NCI-H82 treated with DMSO at 0.1 percent for 48 hours (cell line): ENCODE data around the gene SYNGR3.

ENCODE experiments used
- DNase-seq: peaks from one replicate; lab custom pipeline; 2025; ENCODE audit not compliant: unreplicated experiment; lab: John Stamatoyannopoulos, UW

The SYNGR3 gene

DNA sequence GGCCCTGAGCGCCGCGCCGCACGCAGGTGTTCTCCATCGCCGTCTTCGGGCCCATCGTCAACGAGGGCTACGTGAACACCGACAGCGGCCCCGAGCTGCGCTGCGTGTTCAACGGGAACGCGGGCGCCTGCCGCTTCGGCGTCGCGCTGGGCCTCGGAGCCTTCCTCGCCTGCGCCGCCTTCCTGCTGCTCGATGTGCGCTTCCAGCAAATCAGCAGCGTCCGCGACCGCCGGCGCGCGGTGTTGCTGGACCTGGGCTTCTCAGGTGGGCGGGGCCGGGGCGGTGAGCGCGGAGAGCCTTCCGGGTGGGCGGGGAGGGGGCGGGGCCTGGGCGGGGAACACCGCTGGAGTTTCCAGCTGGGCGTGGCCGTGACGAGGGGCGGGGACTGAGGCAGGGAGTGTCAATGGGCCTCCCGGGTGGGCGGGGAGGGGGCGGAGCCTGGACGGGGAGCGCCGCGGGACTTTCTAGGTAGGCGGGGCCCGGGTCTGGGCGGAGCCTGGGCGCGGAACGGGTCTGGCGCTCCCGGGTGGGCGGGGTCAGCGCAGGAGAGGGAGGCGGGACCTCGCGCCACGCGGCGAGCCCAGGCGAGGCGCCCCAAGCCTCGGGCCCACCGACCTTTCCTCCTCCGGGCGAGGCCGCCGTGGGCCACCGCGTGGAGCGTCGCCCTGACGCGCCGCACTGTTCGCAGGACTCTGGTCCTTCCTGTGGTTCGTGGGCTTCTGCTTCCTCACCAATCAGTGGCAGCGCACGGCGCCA lies 2.4 kb downstream of the SYNGR3 start:
- no peak for DNase-seq

- no peak for DNase-seq
Observed at GRCh38 chr16:1992704-1993317, 3.0 kb downstream of the SYNGR3 start.

DNA sequence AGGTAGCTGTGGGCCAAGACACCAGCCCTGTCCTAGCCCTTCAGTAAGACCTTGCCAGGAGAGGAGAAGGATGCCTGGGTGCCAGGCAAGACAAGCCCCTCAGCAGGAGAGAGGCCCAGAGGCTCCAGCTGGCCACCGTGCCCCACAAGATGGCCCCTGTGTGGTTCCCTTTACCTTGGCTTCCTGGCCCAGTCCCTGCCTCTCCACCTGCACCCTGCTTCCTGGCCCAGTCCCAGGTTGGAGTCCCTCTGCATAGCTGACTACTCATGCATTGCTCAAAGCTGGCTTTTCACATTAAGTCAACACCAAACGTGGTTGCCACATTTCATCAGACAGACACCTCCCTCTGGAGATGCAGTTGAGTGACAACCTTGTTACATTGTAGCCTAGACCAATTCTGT lies 4.0 kb downstream of the SYNGR3 start:
- no peak for DNase-seq

DNA sequence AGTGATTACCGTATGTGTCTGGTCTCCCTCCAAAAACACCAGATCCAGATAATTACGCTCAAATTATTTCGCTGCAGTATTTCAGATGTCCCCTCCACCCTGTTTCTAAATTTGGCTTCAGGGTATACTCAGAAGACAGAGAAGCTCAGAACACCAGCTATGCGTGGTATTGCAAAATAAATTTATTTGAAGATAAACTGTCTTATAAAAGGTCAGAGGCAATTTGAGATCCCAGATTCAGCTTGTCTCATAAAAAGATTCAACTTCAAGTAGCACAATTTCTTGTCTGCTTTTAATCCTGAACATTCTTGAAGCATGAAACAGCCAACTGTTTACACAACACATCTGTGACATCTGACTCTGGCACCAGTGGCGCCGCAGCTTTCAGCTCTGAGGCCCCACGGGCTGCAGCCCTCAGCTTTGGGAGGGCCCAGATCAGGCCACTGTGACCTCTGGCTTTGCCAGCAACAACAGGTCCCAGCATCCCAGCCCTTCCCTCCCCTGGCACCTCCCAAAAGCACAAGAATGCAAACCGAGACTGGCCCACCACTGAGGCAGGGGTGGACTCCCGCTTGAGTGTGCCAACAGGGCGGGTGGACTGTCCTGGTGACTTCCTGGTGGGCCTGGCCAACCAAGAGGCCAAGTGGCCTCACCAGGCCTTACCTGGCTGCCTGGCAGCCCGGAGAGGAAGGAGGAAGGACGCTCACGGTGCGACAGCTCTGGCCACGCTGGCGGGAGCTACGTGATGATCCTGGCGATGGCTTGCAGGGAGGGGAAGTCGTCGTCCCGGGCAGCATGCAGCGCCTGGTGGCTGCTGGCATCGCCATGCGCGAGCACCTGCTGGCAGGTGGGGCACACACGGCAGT lies 8.0 kb downstream of the SYNGR3 start:
- DNase-seq, result no peak

DNA sequence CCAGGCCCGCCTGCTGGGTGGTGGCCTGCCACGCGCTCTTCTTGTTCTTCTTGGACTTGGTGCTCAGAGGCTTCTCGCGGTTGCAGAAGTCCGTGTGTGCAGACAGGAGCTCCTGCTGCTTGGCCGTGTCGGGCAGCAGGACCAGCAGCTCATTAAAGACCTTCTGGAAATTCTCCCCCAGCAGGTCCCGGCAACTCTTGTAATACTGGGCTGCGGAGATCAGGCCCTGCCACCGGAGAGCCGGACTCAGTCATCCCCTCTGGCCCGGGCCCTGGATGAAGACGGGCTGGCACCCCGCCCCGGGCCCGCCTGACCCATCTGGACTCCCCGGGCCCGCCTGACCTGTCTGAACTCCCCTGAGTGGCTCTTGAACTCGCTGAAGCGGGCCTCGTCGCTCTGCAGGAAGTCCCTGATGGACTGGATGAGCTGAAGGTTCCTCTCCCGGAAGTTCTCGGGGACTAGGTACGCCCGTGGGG lies 8.6 kb downstream of the SYNGR3 start:
- no peak for DNase-seq

- no peak for DNase-seq
Observed at GRCh38 chr16:1998852-1999801, 9.4 kb downstream of the SYNGR3 start.

DNA sequence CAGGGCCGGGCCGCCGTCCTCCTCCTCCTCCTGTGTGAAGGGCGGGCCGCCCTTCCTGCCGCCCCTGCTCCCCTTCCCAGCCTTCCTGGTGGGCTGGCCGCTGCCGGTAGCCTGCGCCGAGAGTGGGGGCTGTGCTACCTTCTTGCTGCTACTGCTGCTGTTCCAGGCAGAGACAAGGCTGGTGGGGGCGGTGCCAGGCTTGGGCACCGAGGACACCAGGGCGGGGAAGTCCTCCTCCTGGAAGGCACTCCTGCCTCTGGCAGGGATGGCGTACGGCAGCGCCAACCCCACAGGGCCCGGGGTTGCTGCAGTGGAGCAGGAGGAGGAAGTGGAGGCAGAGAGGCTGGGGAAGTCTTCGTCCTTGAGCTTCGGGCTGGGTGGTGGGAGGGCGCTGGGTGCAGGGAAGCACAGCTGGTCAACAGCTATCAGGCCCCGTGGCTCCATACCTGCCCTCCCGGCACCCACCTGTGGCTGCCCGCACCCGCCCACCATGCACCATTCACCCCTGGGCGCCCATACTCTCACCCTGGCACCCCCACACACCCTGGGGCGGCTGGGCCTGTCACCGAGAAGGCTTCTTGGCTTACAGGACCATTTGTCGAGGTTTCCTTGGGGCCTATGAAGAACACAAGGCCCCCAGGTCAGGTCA lies 10.2 kb downstream of the SYNGR3 start:
- DNase-seq, result no peak

- no peak for DNase-seq
Observed at GRCh38 chr16:2001035-2001434, 11.3 kb downstream of the SYNGR3 start.

DNA sequence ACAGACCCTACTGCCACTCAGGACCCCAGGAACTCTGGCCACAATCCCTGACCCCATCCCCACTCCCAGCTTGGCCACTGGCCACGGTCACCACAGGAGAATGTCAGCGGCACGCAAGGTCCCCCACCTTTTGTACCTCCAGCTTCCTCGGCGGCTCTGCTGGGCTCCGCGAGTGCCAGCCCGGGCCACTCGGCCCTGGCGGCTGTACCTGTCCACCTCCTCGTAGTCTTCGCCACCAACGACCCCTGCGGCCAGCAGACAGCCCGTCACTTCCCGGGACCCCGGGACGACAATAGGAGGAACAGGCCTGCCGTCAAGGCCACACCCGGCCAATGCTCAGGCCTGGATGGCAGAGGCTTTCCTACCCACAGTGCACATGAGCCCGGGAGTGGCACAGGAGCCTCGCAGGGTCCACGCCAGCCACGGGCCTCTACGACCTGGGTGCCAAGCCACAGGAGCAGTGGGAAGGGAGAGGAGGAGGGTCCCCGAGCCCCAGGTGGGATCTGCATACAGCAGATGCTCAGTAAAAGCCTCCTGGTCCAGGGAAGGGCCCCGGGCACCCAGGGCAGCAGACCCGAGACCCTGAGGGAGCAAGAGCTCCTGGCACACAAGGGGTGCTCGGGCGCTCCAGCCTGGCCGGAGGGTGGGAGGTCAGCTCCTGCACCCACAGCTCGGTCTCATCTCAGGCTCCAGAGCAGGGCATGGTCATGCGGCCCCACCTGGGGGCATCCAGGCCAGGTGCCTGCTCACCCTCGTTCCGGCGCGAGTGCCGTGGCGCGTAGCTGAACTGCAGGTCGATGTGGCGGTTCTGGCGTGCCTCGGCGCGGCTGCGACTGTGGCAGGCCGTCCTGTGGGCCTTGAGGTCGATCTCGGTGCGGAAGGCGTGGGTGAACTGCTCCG lies 11.9 kb downstream of the SYNGR3 start:
- DNase-seq, result no peak

GRCh38 chr16:2002406-2003230 lies 12.8 kb downstream of the SYNGR3 start:
- DNase-seq, result no peak

- DNase-seq, result no peak
Observed at GRCh38 chr16:2003231-2003826, 13.6 kb downstream of the SYNGR3 start.

- peak; percentile 90 for DNase-seq
Observed at GRCh38 chr16:2003827-2004641, 14.3 kb downstream of the SYNGR3 start.

DNA sequence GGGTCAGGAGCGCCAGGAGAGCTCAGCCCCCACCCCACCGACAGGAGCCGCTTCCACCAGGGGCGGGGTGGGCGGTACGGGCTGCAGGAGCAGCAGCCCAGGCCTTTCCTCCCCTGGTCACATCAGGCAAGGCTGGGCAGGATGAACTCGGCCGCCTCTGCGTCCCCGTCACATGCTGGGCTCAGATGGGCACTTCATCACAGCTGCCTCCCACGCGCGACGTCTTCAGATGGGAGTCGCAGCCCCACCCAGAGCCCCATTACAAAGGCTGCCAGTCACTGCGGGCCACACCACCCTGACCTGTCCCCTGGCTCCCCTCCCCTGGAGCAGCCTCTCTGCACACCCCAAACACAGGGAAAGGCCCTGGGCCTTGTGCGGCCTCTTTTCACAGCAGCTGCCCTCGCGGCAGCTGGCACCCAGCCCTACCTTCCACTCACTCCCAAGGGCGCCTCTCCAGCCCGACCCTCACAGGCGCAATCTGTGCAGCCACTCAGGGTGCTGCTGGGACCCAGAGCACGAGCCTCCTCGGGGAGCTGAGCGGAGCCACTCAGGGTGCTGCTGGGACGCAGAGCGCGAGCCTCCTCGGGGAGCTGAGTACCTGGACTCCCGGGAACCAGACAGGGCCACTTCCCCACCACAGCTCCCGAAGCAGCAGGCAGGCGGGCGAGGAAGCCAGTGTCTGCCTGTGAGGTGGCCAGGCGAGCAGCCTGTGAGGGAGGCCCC lies 15.2 kb downstream of the SYNGR3 start:
- no peak for DNase-seq

GRCh38 chr16:2005646-2006045 lies 15.9 kb downstream of the SYNGR3 start:
- no peak for DNase-seq

DNA sequence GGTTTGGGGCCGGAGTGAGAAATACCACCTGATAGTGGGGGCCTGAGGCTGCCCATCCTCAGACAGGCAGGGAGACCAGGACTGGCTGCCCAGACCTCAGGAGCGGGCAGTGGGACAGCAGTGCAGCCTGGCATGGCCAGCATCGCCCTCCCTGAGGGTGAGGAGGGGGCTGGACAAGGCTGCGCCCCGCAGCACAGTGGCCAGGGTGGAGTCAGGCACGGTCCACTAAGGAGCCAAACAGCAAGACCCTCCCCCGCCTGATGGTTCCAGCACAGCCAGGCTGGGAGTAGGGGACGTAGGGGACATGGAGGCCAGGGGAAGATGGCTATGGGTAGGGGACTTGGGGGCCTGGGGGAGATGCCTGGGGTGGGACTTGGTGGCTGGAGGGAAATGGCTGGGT lies 16.5 kb downstream of the SYNGR3 start:
- no peak for DNase-seq

DNA sequence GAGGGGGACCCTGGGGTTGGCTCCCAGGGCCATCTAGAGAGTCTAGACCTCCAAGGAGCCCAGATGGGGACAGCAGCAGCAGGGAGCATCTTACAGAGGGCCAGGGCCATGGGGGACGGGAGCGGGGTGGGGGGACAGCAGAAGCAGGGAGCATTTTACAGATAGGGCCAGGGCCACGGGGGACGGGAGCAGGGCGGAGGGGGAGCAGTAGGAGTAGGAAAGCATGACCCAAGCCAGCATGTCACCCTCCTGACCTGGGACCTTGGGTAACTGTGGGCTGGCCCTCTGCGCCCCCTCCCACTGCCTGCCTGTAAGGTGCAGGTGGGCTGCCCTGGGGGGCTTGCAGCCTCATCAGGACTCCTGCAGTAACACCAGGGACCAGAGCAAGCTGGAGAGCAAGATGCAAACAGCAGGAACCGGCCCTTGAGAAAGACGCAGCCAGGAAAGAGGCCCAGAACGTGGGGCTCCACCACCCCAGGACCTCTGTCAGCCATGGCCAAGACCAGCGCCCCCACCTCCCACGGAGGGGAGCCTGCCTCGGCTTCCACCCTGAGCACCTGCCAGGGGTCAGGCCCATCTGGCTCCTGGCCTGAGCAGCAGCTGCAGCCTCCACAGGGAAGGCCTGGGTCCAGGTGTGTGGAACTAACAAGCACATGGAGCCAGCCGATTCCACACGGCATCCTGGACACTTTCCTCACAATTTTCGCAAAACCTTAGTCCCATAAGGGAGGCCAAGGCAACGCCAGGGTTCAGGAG lies 17.5 kb downstream of the SYNGR3 start:
- DNase-seq, result no peak
